Measurements from ENCODE around the gene TGOLN2. TPM values are rescaled to one million over a fixed set of nuclear protein-coding genes. Genes with fewer than 3 reads are reported as not detected.

The TGOLN2 gene
- total RNA-seq, 2 donors from 2014 or later, result 152 to 175 TPM

GRCh38 chr2:85310330-85310729 is 17.5 kb downstream of the TGOLN2 start:
- H3K4me3 ChIP-seq, result no peak overlapping the region
- H3K9me3 ChIP-seq, result no peaks in the 10 kb centered on the region
- DNase-seq (ENCODE audit: low spot score) (no peak), ATAC-seq (ENCODE audit: insufficient number of reproducible peaks, low FRiP score, low read depth) (no peak)
- H3K27me3 ChIP-seq (replicated peaks; ENCODE audit: insufficient read depth), result no peaks in the 10 kb centered on the region
- TF ChIP-seq CTCF (IDR thresholded peaks at IDR 0.05), result no peak
- peaks cover 9 to 25% of the 10 kb centered on the region in 2 donors for H3K4me1 ChIP-seq (ENCODE audit: control insufficient read depth in 1 of 2, low read depth in 2 of 2)
- H3K27ac ChIP-seq, result no peak overlapping the region
- H3K36me3 ChIP-seq, result peaks cover 14% of the 10 kb centered on the region

DNA sequence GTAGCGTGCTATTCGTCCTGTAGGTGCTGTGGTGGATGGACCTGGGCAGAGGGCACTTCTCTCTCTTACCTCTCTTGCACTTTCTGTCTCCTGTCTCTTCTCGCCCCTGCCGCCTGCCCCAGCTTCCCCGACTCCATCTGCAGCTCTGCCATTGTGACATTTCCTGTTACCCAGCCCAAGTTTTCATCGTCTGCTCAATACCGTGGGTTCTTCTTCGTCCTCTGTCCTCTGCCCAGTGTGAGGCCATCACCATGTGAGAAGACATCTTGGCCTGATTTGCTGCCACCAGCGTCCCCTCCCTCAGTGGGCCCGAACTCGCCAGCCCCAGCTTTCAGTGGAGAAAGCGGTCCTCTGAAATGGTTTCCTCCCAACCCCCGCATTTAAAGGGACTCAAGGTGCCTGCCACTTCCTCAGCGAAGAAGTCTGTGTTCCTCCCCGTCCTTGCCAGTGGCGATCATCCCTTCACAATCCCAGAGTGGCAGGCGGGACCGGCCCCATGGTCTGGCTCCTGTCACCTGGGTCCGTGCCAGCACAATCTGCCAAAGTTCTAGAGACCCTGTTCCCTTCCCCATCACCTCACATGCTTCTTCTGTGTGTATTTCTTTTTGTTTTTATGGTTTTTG is 18.0 kb downstream of the TGOLN2 start:
- DNase-seq (ENCODE audit: low spot score), result no peak
- H3K4me3 ChIP-seq, result peak overlapping the region; percentile 26
- no peaks in the 10 kb centered on the region for H3K9me3 ChIP-seq
- ATAC-seq (ENCODE audit: insufficient number of reproducible peaks, low FRiP score, low read depth), result no peak
- H3K27ac ChIP-seq, result peak overlapping the region in 1 of 2 donors; percentile 60
- TF ChIP-seq CTCF (IDR thresholded peaks at IDR 0.05), result no peak
- H3K36me3 ChIP-seq, result peaks cover 16% of the 10 kb centered on the region
- no peaks in the 10 kb centered on the region for H3K27me3 ChIP-seq (replicated peaks; ENCODE audit: insufficient read depth)
- H3K4me1 ChIP-seq (ENCODE audit: control insufficient read depth in 1 of 2, low read depth in 2 of 2), result peaks cover 9 to 25% of the 10 kb centered on the region in 2 donors

GRCh38 chr2:85308896-85309555 is 18.8 kb downstream of the TGOLN2 start:
- peak overlapping the region; percentile 26 for H3K4me3 ChIP-seq
- no peak for TF ChIP-seq CTCF (IDR thresholded peaks at IDR 0.05)
- ATAC-seq (ENCODE audit: insufficient number of reproducible peaks, low FRiP score, low read depth) (no peak), DNase-seq (ENCODE audit: low spot score) (peak; percentile 53)
- no peaks in the 10 kb centered on the region for H3K9me3 ChIP-seq
- no peaks in the 10 kb centered on the region for H3K27me3 ChIP-seq (replicated peaks; ENCODE audit: insufficient read depth)
- peaks cover 22% of the 10 kb centered on the region for H3K36me3 ChIP-seq
- peaks cover 9 to 25% of the 10 kb centered on the region in 2 donors for H3K4me1 ChIP-seq (ENCODE audit: control insufficient read depth in 1 of 2, low read depth in 2 of 2)
- peak overlapping the region; percentile 23 to 60 for H3K27ac ChIP-seq

- no peak for ATAC-seq (ENCODE audit: insufficient number of reproducible peaks, low FRiP score, low read depth)
- Histone ChIP-seq H3K9me3 (no peaks in the 10 kb centered on the region), H3K36me3 (peaks cover 24% of the 10 kb centered on the region)
These were observed 19.6 kb downstream of the TGOLN2 start for GRCh38 chr2:85308201-85308600.

More at GRCh38 chr2:85308201-85308600, 19.6 kb downstream of the TGOLN2 start:
- Histone ChIP-seq H3K27ac (peak overlapping the region in 1 of 2 donors; percentile 23), H3K4me3 (no peak overlapping the region), H3K4me1 (ENCODE audit: control insufficient read depth in 1 of 2, low read depth in 2 of 2) (peaks cover 9 to 25% of the 10 kb centered on the region in 2 donors), H3K27me3 (replicated peaks; ENCODE audit: insufficient read depth) (no peaks in the 10 kb centered on the region)
- DNase-seq (ENCODE audit: low spot score), result no peak
- no peak for TF ChIP-seq CTCF (IDR thresholded peaks at IDR 0.05)
